GM13977 (cell line): ENCODE data around the gene LOXHD1.

Experiments
- DNase-seq: peaks from one replicate; pipeline ENCODE4 v3.0.0; 2012; ENCODE audit warnings: low spot score
- in situ Hi-C: fragments of 300-500 bp; cut with MboI; formaldehyde crosslinking; loops from one replicate; pipeline ENCODE4 v1.12.0; 2022; ENCODE audit warnings: low sequenced_read_pairs, low pct_unique_long_range_greater_than_20kb, mixed read lengths, inconsistent platforms; ENCODE audit not compliant: unreplicated experiment
- TF ChIP-seq, protein P1 (sequence below): IDR thresholded peaks from 2 replicates; pipeline ENCODE4 v1.5.1; 2012; ENCODE audit warnings: mild to moderate bottlenecking, control low read depth; ENCODE audit not compliant: insufficient read depth; ENCODE audit errors: extremely low read depth, missing control alignments

The LOXHD1 gene

DNA sequence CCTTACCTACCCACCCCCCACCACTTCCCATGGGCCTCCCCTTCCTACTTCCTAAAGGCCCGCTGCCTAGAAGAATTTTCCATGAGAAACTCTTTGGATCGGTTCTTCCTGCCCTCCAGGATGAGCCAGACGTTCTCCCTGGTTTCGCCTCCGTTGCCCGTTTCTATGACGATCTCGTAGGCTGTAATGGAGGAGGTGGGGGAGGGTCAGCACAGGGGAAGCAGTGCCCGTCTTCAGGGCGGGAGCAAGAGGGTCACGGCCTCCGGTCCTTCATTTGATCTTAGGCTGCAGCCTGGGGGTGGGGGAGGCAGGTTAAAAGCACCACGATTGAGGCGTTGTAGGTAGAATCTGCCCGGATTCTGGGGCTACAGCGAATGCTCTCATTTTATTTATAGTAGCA, 172.0 kb downstream of the LOXHD1 start:
- TF ChIP-seq, protein P1, sequence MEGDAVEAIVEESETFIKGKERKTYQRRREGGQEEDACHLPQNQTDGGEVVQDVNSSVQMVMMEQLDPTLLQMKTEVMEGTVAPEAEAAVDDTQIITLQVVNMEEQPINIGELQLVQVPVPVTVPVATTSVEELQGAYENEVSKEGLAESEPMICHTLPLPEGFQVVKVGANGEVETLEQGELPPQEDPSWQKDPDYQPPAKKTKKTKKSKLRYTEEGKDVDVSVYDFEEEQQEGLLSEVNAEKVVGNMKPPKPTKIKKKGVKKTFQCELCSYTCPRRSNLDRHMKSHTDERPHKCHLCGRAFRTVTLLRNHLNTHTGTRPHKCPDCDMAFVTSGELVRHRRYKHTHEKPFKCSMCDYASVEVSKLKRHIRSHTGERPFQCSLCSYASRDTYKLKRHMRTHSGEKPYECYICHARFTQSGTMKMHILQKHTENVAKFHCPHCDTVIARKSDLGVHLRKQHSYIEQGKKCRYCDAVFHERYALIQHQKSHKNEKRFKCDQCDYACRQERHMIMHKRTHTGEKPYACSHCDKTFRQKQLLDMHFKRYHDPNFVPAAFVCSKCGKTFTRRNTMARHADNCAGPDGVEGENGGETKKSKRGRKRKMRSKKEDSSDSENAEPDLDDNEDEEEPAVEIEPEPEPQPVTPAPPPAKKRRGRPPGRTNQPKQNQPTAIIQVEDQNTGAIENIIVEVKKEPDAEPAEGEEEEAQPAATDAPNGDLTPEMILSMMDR: no peak
- in situ Hi-C loops: loop anchor here (25.0 kb wide), 1 partner anchor 198 kb away; no protein-coding TSS in a partner anchor
- DNase-seq: no peak

DNA sequence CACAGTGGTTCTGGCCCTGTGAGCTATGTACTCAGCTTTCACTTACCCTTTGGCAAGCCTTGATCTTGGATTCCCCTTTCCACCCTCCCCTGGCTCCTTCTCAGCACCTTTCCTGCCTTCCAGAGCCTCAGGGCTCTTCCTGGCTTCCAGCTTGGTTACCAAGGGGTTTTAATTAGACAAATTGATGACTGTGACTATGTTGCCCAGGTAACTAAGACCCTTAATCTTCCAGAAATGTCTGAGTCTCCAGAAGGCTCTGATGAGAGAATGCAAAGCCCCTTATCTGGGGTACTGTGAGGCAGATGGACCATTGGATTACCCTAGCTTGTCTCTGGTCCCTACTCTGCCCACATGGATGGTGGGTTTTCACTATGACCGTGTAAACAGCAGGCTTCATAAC, 174.2 kb downstream of the LOXHD1 start:
- in situ Hi-C loops: loop anchor here (25.0 kb wide), 1 partner anchor 196 kb away; no protein-coding TSS in a partner anchor
- TF ChIP-seq, protein P1: no peak
- DNase-seq: no peak

DNA sequence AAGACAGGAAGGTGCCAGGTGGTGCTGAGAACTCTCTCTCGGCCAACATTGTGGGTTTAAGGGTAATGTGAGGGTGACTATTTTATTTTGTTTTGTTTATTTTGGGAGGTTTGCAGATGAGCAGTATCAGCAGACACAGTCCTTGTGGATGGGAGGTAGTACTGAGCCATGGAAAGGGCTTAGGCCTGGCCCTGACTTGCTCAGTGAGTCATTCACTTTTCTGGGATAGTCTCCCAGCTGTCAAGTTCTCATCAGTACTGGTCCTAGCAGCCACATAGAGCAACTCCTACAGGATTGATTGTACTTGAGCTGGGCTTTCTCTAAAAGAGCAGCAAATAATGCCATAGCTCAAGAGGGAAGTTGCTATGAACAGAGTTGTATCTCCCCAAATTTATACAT, 175.2 kb downstream of the LOXHD1 start:
- no peak for DNase-seq
- TF ChIP-seq, protein P1: no peak
- in situ Hi-C loops: loop anchor here (25.0 kb wide), 1 partner anchor 195 kb away; no protein-coding TSS in a partner anchor

DNA sequence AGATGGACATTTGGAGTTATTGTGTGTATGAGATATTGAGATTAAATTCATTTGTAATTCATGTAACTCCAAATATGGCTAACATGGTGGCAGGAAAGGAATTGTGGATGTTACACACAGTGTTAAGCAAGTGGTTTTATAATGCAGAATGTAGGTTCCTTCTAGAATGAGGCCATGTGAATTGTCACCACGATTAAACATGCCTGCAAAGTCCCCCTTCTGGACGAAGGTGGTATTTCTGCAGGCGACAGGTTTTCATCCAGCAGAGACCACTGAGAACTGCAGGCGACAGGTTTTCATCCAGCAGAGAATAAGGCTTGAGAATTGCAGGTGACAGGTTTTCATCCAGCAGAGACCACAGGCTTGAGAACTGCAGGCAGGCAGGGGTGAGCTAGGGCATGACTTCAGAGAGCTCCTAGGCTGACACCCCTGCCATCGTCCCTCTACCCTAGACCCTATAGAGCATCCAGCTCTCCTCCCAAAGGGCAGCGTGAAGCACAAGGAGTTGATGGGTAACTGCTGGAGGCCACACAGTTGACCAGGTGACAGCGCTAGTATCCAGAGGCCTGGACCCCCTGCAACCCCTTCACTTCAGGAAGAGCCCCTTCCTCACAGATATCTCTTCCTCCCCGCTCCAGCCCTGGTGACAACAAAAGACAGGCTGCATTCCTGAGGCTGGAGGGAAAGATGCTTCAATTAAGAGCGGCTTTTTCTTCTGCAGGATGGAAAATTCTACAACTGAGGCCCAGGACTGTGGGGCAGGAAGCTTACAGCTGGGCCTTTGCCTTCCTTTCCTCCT, 175.8 kb downstream of the LOXHD1 start:
- in situ Hi-C loops: loop anchor here (25.0 kb wide), 1 partner anchor 194 kb away; no protein-coding TSS in a partner anchor
- TF ChIP-seq, protein P1: peak; percentile 58
- peak; percentile 64 for DNase-seq

DNA sequence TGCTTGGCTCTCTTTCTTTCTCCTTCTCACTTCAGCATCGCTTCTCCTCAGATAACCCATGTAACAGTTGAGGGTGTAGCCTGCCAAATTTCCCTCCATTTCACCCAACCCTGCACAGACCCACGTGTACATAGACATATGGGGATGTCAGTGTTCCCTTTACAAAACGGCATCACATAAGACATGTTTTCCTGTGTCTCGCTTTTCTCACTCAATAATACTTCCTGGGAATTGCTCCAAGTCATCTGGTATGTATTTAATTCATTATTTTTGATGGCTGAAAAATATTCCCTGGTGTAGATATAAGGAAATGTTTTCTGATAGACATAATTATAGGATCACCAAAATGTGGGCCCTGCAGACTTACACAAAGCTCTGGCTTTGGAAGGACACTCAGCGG, 176.8 kb downstream of the LOXHD1 start:
- TF ChIP-seq, protein P1: no peak
- DNase-seq: no peak
- in situ Hi-C loops: loop anchor here (25.0 kb wide), 1 partner anchor 193 kb away; no protein-coding TSS in a partner anchor

DNA sequence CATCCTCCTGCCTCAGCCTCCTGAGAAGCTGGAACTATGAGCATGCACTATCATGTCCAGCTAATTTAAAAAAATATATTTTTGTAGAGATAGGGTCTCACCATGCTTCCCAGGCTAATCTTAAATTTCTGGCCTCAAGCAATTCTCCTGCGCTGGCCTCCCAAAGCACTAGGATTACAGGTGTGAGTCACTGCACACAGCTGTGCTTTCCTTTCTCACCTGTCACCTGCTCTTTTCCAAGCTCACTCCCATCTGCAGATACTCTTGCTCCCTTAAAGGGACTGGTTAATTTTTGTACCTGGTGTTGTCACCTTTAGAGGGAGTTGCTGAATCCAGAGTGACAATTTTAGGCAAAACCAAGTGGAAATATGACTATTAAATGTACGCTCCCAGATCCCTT, 178.2 kb downstream of the LOXHD1 start:
- in situ Hi-C loops: loop anchor here (25.0 kb wide), 1 partner anchor 191 kb away; no protein-coding TSS in a partner anchor

More for the DNA sequence above, 178.2 kb downstream of the LOXHD1 start:
- no peak for DNase-seq
- TF ChIP-seq, protein P1: no peak
